H54 (cell line): ENCODE data around the gene GSC.
"Not testable (repeated sequence)": the region's sequence is repeated elsewhere in the genome, so short reads cannot be mapped to it uniquely, and the experiment has no call there.

ENCODE experiments used
- DNase-seq: peaks from one replicate; pipeline ENCODE4 v3.0.0; 2011; ENCODE audit warnings: low spot score, mixed read lengths; ENCODE audit not compliant: insufficient read length
- FAIRE-seq: peaks from 3 replicates; lab custom pipeline; 2011; peaks lifted over from hg19 to GRCh38; lab: Jason Lieb, UNC
- POLR2A ChIP-seq: IDR thresholded peaks from 2 replicates; pipeline ENCODE4 v1.6.1; 2011; ENCODE audit warnings: low read depth, mild to moderate bottlenecking, low read length

GSC gene

DNA sequence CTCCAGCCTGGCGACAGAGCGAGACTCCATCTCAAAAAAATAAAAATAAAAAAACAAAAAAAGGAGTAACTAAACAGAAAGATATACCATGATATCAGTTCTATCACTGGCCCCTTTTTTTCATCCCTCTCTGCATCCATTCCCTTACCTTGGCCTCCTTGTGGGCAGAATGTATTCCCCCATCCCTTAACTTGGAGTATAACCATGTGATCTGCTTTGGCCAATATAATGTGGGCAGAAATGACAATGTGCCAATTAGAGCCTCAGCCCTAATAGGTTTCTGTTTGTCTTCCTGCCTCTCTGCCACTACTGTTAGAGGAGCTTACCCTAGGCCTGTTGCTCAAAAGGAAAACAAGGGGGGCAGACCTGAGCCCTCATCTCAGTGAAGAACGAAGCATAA lies 23.8 kb downstream of the GSC start:
- DNase-seq = no peak
- no peak for TF ChIP-seq POLR2A
- no peak for FAIRE-seq

DNA sequence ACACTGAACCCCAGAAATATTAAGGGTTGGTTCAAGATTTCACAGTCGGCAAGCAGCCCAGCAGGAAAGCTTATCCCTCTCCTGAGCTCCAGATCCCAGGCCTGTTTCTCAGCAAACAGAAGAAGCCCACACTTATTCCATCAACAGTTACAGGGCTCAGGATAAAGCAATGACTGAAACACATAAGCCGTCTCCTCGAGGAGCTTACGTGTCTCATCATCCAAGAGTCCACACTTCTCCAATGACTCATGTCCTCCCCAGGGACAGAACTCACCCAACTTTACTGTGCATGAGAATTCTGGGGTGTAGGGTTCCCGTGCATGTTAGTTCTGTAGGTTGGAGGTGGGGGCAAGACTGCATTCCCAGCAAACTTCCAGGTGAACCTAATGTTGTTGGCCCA lies 31.2 kb downstream of the GSC start:
- no peak for TF ChIP-seq POLR2A
- FAIRE-seq = no peak
- no peak for DNase-seq

DNA sequence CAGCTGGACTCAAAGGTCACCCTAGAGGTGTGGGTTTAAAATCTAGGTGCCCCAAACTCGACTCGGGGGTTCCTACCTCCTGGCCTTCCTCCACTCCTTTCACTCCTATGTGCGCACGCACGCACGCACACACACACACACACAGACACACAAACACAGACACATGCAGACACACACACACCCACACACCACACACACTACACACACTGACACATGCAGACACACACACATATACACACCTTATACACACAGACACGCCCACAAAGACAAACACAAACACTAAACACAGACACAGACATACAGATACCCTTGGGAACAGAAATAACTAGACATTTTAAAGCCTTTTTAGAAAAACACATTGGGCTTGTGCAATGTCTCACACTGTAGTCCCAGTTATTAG lies 31.8 kb downstream of the GSC start:
- no peak for TF ChIP-seq POLR2A
- no peak for DNase-seq
- FAIRE-seq = no peak

DNA sequence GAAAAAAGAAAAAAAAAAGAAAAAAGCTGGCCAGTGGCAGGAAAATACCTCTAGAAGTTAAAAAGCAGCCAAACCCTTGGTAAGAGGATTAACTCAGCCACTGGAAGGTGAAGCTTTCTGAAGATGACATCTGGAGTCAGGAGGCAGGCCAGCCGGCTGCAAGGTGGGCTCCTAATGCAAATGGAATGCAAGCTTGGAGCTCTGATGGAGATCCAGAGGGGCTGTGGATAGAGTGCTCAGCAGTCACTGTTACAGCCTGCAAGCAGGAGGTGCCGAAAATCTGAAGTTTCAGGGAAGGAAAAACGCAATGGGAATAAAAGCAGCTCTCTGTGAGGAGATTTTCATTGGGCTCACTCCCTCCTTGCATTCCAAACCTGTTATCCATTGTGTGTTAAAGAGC lies 41.0 kb downstream of the GSC start:
- FAIRE-seq (no peak), DNase-seq (no peak)
- TF ChIP-seq POLR2A = no peak

DNA sequence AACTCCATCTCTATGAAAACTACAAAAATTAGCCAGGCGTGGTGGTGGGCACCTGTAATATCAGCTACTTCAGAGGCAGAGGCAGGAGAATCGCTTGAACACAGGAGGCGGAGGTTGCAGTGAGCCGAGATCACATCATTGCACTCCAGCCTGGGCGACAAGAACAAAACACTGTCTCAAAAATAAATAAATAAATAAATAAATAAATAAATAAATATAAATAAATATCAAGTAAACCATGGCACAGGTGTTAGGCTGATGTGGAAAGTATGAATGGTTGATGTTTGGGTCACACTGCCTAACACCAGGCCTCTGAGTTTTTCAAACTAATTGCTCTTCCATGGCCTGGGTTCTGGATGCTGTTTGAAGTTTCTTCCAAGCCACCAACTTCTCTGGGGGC lies 41.5 kb downstream of the GSC start:
- FAIRE-seq, DNase-seq: not testable (repeated sequence)

DNA sequence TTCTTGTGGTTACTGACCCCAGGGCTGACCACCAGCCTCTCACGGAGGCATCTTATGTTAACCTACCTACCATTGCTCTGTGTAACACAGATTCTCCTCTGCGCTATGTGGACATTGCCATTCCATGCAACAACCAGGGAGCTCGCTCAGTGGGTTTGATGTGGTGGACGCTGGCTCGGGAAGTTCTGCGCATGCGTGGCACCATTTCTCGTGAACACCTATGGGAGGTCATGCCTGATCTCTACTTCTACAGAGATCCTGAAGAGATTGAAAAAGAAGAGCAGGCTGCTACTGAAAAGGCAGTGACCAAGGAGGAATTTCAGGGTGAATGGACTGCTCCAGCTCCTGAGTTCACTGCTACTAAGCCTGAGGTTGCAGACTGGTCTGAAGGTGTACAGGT lies 43.3 kb downstream of the GSC start:
- not testable (repeated sequence) for FAIRE-seq

DNA sequence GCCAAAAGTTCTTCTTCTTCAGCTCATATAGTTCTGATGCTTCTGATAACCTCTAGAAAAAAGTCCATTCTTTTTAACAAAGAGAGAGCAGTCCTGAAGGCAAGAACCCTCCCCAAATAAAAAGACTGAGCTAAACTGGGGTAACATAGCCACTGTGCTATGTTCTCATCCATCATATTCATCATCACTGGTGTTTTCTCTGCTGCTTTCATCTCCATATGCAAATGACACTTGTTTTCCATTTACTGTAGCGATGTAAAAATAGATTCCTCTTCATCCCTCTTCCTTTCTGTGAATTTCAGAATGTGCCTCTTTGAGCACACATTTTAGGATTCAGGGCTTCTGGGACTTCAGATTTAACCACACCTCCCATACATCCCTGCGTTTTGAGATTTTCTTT lies 44.9 kb downstream of the GSC start:
- no peak for FAIRE-seq
- TF ChIP-seq POLR2A = no peak
- DNase-seq = no peak

More for the DNA sequence above, 43.3 kb downstream of the GSC start:
- DNase-seq = not testable (repeated sequence)

DNA sequence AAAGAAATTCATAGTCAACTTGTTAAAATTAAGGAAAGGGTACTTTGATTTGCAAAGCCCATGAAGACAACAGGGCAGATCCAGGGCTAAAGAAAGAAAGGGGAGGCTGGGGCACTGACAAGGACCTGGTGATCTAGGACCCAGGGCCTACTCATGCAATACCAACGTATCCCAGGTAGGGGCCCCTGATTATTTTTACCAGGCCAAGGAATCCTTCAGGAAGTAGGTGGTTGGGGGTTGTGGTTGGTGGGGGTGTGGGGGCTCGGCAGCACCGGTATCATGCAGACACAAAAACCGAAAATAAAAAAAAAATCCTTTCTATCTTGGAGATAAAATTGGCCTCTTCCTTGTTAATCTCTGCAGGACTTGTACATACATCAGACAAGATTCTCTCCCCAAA lies 47.5 kb downstream of the GSC start:
- DNase-seq (no peak), FAIRE-seq (no peak)
- no peak for TF ChIP-seq POLR2A
